ENCODE results near the gene AP1AR. TPM values are rescaled to one million over a fixed set of nuclear protein-coding genes. Genes with fewer than 3 reads are reported as not detected.

AP1AR gene
- total RNA-seq, 4 donors from 2014 or later, result 16.8 to 20.1 (median 19.6) TPM

GRCh38 chr4:112289407-112290253 lies 58.0 kb downstream of the AP1AR start:
- H3K4me3 ChIP-seq, result no peak overlapping the region
- no peaks in the 10 kb centered on the region for H3K9me3 ChIP-seq
- WGBS, 2 donors, result 77 to 82% methylated on average over 10 of the region's 10 CpGs
- no peak overlapping the region for H3K27ac ChIP-seq
- no peak for DNase-seq (ENCODE audit: low spot score in 2 of 2)
- TF ChIP-seq POLR2A (IDR thresholded peaks at IDR 0.05) (no peak), EP300 (IDR thresholded peaks at IDR 0.05) (no peak)
- TF ChIP-seq, protein P1, sequence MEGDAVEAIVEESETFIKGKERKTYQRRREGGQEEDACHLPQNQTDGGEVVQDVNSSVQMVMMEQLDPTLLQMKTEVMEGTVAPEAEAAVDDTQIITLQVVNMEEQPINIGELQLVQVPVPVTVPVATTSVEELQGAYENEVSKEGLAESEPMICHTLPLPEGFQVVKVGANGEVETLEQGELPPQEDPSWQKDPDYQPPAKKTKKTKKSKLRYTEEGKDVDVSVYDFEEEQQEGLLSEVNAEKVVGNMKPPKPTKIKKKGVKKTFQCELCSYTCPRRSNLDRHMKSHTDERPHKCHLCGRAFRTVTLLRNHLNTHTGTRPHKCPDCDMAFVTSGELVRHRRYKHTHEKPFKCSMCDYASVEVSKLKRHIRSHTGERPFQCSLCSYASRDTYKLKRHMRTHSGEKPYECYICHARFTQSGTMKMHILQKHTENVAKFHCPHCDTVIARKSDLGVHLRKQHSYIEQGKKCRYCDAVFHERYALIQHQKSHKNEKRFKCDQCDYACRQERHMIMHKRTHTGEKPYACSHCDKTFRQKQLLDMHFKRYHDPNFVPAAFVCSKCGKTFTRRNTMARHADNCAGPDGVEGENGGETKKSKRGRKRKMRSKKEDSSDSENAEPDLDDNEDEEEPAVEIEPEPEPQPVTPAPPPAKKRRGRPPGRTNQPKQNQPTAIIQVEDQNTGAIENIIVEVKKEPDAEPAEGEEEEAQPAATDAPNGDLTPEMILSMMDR (IDR thresholded peaks at IDR 0.05), result no peak
- peaks cover 0 to 8% (median 0%) of the 10 kb centered on the region in 4 donors for H3K4me1 ChIP-seq
- H3K36me3 ChIP-seq, result no peaks in the 10 kb centered on the region
- H3K27me3 ChIP-seq, result no peaks in the 10 kb centered on the region

GRCh38 chr4:112290341-112290740 lies 58.8 kb downstream of the AP1AR start:
- Histone ChIP-seq H3K36me3 (no peaks in the 10 kb centered on the region), H3K4me1 (peaks cover 0 to 8% (median 0%) of the 10 kb centered on the region in 4 donors), H3K27ac (no peak overlapping the region), H3K4me3 (no peak overlapping the region), H3K9me3 (no peaks in the 10 kb centered on the region), H3K27me3 (no peaks in the 10 kb centered on the region)
- 69% methylated on average over 3 of the region's 3 CpGs for WGBS, 2 donors
- no peak for DNase-seq (ENCODE audit: low spot score in 2 of 2)
- TF ChIP-seq, protein P1 (IDR thresholded peaks at IDR 0.05), result no peak
- TF ChIP-seq POLR2A (IDR thresholded peaks at IDR 0.05) (no peak), EP300 (IDR thresholded peaks at IDR 0.05) (no peak)

GRCh38 chr4:112296949-112297880 lies 65.6 kb downstream of the AP1AR start, which contains the start of gene ALPK1:
Gene ALPK1 (plus strand): TSS chr4:112297369.
- H3K27ac ChIP-seq, result peak within 1 kb of the TSS; percentile 37 to 86 (median 82)
- DNase-seq (ENCODE audit: low spot score in 2 of 2), result peak in 1 of 2 donors; percentile 48
- peaks cover 0 to 30% (median 6%) of the 10 kb centered on the region in 4 donors for H3K4me1 ChIP-seq

GRCh38 chr4:112299721-112300120 lies 68.1 kb downstream of the AP1AR start:
- TF ChIP-seq POLR2A (IDR thresholded peaks at IDR 0.05) (no peak), EP300 (IDR thresholded peaks at IDR 0.05) (no peak)
- TF ChIP-seq, protein P1 (IDR thresholded peaks at IDR 0.05), result no peak
- Histone ChIP-seq H3K27me3 (no peaks in the 10 kb centered on the region), H3K36me3 (peaks cover 0 to 28% (median 0%) of the 10 kb centered on the region in 3 donors), H3K27ac (no peak overlapping the region), H3K4me3 (no peak overlapping the region), H3K9me3 (no peaks in the 10 kb centered on the region), H3K4me1 (peaks cover 0 to 30% (median 6%) of the 10 kb centered on the region in 4 donors)
- no peak for DNase-seq (ENCODE audit: low spot score in 2 of 2)
- 89% methylated on average over 4 of the region's 4 CpGs for WGBS, 2 donors

More at GRCh38 chr4:112296949-112297880, 65.6 kb downstream of the AP1AR start, which contains the start of gene ALPK1:
- H3K27me3 ChIP-seq, result no peaks in the 10 kb centered on the region
- 0 to 1% methylated on average over 4 of the region's 4 CpGs for WGBS, 2 donors
- TF ChIP-seq, protein P1 (IDR thresholded peaks at IDR 0.05), result peak in 1 of 5 experiments; percentile 10
- TF ChIP-seq EP300 (IDR thresholded peaks at IDR 0.05) (peak; percentile 82 to 93), POLR2A (IDR thresholded peaks at IDR 0.05) (peak; percentile 37 to 49)
- H3K9me3 ChIP-seq, result no peaks in the 10 kb centered on the region
- peak within 1 kb of the TSS; percentile 31 to 52 (median 44) for H3K4me3 ChIP-seq
- peaks cover 0 to 10% (median 0%) of the 10 kb centered on the region in 3 donors for H3K36me3 ChIP-seq

All from tibial nerve (tissue), 4 donors.